SH-SY5Y (cell line): Measurements from ENCODE around the gene WRAP73.

Source experiments
- GATA2 ChIP-seq: IDR thresholded peaks from 2 replicates; pipeline ENCODE4 v1.6.1; 2011; ENCODE audit warnings: mild to moderate bottlenecking, low read depth, low read length
- GATA3 ChIP-seq: IDR thresholded peaks from 2 replicates; pipeline ENCODE4 v1.6.1; 2011; ENCODE audit warnings: low read depth, mild to moderate bottlenecking, low read length, moderate library complexity

GRCh38 chr1:3646596-3646995 lies 3.3 kb downstream of the WRAP73 start:
- TF ChIP-seq GATA2, result no peak
- no peak for TF ChIP-seq GATA3
